Pancreas (tissue), 10 donors: Measurements from ENCODE around the gene MRPS2. TPM values are rescaled to one million over a fixed set of nuclear protein-coding genes. Genes with fewer than 3 reads are reported as not detected.
"Not testable (repeated sequence)": the region's sequence is repeated elsewhere in the genome, so short reads cannot be mapped to it uniquely, and the experiment has no call there.

Experiments
- ATAC-seq, 4 donors: fragments of 200-7000 bp; cut with Tn5 transposase; one replicate each; pipeline versions ENCODE4 v1.8.0 to v1.9.1; 2020; ENCODE audit warnings: mild to moderate bottlenecking in 4 of 4, moderate library complexity in 4 of 4
- DNase-seq, 6 donors: peaks; one replicate each; pipeline ENCODE4 v3.0.0-alpha.2; 2020
- FAIRE-seq: peaks from 2 replicates; lab custom pipeline; 2012; peaks lifted over from hg19 to GRCh38; lab: Jason Lieb, UNC
- H3K27ac ChIP-seq, 4 donors: fragments of 200-600 bp; sonication (generic); 1 replicate in 3 of 4; 2 replicates in 1 of 4; pipeline versions ENCODE4 v1.5.0 to v1.8.0; 2020
- H3K27me3 ChIP-seq, 4 donors: fragments of 200-600 bp; one replicate each; pipeline ENCODE4 v1.8.0; 2021
- H3K36me3 ChIP-seq, 3 donors: fragments of 200-600 bp; sonication (generic) in 1 of 3; one replicate each; pipeline versions ENCODE4 v1.5.0 to v1.8.0; 2020 to 2021
- H3K4me1 ChIP-seq, 3 donors: fragments of 200-600 bp; one replicate each; pipeline ENCODE4 v1.8.0; 2021
- H3K4me3 ChIP-seq, 4 donors: fragments of 200-600 bp; sonication (generic) in 2 of 4; one replicate each; pipeline versions ENCODE4 v1.5.0 to v1.8.0; 2020 to 2021
- H3K9me3 ChIP-seq, 4 donors: fragments of 200-600 bp; one replicate each; pipeline ENCODE4 v1.8.0; 2021
- WGBS, 2 donors: extraction: QIAGEN DNeasy Blood & Tissue Kit; methylation state at CpG; one replicate each; pipeline ENCODE4 v1.1.7; 2013; 5-methylcytosine and 5-hydroxymethylcytosine counted together
- intact Hi-C, 3 donors: fragments of 100-400 bp; cut with DNase I; formaldehyde crosslinking; loops; one replicate each; pipeline versions ENCODE4 v1.11.1 to v1.14.2; 2022
- polyA plus RNA-seq, 2 donors: library from polyadenylated mRNA; stranded (reverse); fragments of 200-250 nt; gene quantifications; one replicate each; pipeline ENCODE4 v1.2.3, GENCODE V29; 2013
- total RNA-seq, 6 donors: library from RNA; stranded (reverse); fragmentation: NEBNext Ultra II Directional in 4 of 6; extraction: Animal tissue kit (Norgen Biotek cat#: 25700) in 4 of 6; gene quantifications; one replicate each; pipeline versions ENCODE4 v1.2.1 to v1.2.4, GENCODE V29; 2021 to 2023
- TF ChIP-seq, protein P1 (sequence below), 4 donors: fragments of 200-600 bp; sonication (generic) in 3 of 4; IDR thresholded peaks; one replicate each; pipeline versions ENCODE4 v1.5.0 to v1.8.0; 2021; ENCODE audit warnings: antibody characterized with exemption in 4 of 4
- donor health status: healthy with polysubstance abuse.
- donor health status: DM: no; HTN: no; CAD: no; lungs with moderate emphysema.
- donor health status: DM: no; HTN: no; CAD: no.
- donor health status: control.
- donor health status: control.
- donor health status: Bipolar disorder and iron deficiency.
- donor health status: DM: yes; HTN: yes; CAD: no.
- donor health status: DM: no; HTN: no; CAD: no.
- donor health status: DM: no; HTN: no; CAD: no.
- donor health status: DM: yes; HTN: yes; CAD: no.

Gene MRPS2
- total and polyA plus RNA-seq, 8 donors, result 16.0 to 34.9 (median 19.1) TPM

- Histone ChIP-seq H3K9me3 (no peaks in the 10 kb centered on the region), H3K4me1 (no peaks in the 10 kb centered on the region), H3K27ac (no peak overlapping the region), H3K36me3 (peaks cover 0 to 11% (median 7%) of the 10 kb centered on the region in 3 donors), H3K27me3 (no peaks in the 10 kb centered on the region), H3K4me3 (no peak overlapping the region)
- DNase-seq, result peak in 1 of 6 donors; percentile 3
- no peak for FAIRE-seq
- whole genome bisulfite sequencing, 2 donors, result 68 to 81% methylated on average over 9 of the region's 9 CpGs
- TF ChIP-seq, protein P1, sequence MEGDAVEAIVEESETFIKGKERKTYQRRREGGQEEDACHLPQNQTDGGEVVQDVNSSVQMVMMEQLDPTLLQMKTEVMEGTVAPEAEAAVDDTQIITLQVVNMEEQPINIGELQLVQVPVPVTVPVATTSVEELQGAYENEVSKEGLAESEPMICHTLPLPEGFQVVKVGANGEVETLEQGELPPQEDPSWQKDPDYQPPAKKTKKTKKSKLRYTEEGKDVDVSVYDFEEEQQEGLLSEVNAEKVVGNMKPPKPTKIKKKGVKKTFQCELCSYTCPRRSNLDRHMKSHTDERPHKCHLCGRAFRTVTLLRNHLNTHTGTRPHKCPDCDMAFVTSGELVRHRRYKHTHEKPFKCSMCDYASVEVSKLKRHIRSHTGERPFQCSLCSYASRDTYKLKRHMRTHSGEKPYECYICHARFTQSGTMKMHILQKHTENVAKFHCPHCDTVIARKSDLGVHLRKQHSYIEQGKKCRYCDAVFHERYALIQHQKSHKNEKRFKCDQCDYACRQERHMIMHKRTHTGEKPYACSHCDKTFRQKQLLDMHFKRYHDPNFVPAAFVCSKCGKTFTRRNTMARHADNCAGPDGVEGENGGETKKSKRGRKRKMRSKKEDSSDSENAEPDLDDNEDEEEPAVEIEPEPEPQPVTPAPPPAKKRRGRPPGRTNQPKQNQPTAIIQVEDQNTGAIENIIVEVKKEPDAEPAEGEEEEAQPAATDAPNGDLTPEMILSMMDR (IDR thresholded peaks at IDR 0.05), result no peak
- intact Hi-C loops, result no loop called here
- no peak for ATAC-seq
Measured at GRCh38 chr9:135508211-135508820, 7.8 kb downstream of the MRPS2 start.

- Histone ChIP-seq H3K9me3 (no peaks in the 10 kb centered on the region), H3K27me3 (no peaks in the 10 kb centered on the region), H3K27ac (no peak overlapping the region), H3K4me3 (no peak overlapping the region), H3K4me1 (no peaks in the 10 kb centered on the region), H3K36me3 (peaks cover 0 to under 1% (median under 1%) of the 10 kb centered on the region in 3 donors)
- WGBS, 2 donors, result 60 to 73% methylated on average over 2 of the region's 2 CpGs
- no peak for ATAC-seq
- intact Hi-C loops, result no loop called here
- TF ChIP-seq, protein P1 (IDR thresholded peaks at IDR 0.05), result no peak
- DNase-seq, result no peak
- FAIRE-seq, result no peak
Measured at GRCh38 chr9:135509458-135509857, 9.0 kb downstream of the MRPS2 start.

DNA sequence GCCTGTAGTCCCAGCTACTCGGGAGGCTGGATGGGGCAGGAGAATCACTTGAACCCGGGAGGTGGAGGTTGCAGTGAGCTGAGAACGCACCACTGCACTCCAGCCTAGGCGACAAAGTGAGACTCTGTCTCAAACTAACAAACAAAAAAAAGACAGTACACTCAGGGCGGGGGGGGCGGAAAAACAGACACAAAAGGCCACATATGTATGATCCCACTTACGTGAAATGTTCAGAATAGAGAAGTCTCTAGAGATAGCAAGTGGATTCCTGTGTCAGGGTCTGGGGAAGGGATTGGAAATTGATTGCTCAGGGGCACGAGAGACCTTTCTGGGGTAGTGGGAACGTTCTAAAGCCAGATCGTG is 11.7 kb downstream of the MRPS2 start:
- TF ChIP-seq, protein P1 (IDR thresholded peaks at IDR 0.05), result no peak
- intact Hi-C loops, result no loop called here
- no peak for ATAC-seq
- no peak for FAIRE-seq
- H3K9me3 ChIP-seq, result no peaks in the 10 kb centered on the region
- WGBS, 2 donors, result 45 to 68% methylated on average over 10 of the region's 10 CpGs
- H3K4me3 ChIP-seq, result no peak overlapping the region
- no peaks in the 10 kb centered on the region for H3K27me3 ChIP-seq
- H3K4me1 ChIP-seq, result no peaks in the 10 kb centered on the region
- peak in 1 of 6 donors; percentile 0 for DNase-seq
- H3K27ac ChIP-seq, result no peak overlapping the region
- H3K36me3 ChIP-seq, result no peaks in the 10 kb centered on the region

DNA sequence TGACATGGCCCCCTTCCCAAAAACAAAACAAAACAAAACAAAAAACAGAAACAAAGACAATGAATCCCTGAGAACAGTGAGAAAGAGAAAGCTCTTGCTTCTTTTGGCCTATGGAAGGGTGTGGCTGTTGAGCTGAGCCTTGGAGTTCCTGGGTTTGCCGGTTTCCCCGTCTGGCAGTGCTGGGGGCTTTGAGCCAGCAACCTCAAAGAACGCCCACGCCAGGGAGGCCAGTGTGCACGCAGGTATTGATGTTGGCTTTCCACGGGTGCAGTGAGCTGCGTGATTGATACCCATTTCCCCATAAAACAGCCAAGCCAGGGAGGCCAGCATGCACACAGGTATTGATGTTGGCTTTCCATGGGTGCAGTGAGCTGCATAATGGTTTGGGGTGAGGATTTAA is 12.4 kb downstream of the MRPS2 start:
- FAIRE-seq (no peak), ATAC-seq (peak in 1 of 4 donors; percentile 16), DNase-seq (peak in 2 of 6 donors; percentile 3 to 21)
- intact Hi-C loops, result no loop called here
- no peaks in the 10 kb centered on the region for H3K27me3 ChIP-seq
- WGBS, 2 donors, result 37 to 49% methylated on average over 7 of the region's 7 CpGs
- no peak overlapping the region for H3K27ac ChIP-seq
- H3K4me3 ChIP-seq, result no peak overlapping the region
- TF ChIP-seq, protein P1 (IDR thresholded peaks at IDR 0.05), result no peak
- no peaks in the 10 kb centered on the region for H3K36me3 ChIP-seq
- no peaks in the 10 kb centered on the region for H3K9me3 ChIP-seq
- no peaks in the 10 kb centered on the region for H3K4me1 ChIP-seq

GRCh38 chr9:135513351-135513846 is 12.9 kb downstream of the MRPS2 start:
- no peak overlapping the region for H3K4me3 ChIP-seq
- no peak overlapping the region for H3K27ac ChIP-seq
- no peaks in the 10 kb centered on the region for H3K9me3 ChIP-seq
- intact Hi-C loops, result no loop called here
- no peaks in the 10 kb centered on the region for H3K27me3 ChIP-seq
- DNase-seq (peak in 2 of 6 donors; percentile 5 to 50), FAIRE-seq (no peak), ATAC-seq (peak in 2 of 4 donors; percentile 29 to 46)
- no peaks in the 10 kb centered on the region for H3K4me1 ChIP-seq
- TF ChIP-seq, protein P1 (IDR thresholded peaks at IDR 0.05), result no peak
- H3K36me3 ChIP-seq, result no peaks in the 10 kb centered on the region
- WGBS, 2 donors, result 59 to 77% methylated on average over 19 of the region's 19 CpGs

GRCh38 chr9:135513906-135514305 is 13.4 kb downstream of the MRPS2 start:
- H3K36me3 ChIP-seq, H3K4me1 ChIP-seq, intact Hi-C loops, H3K27me3 ChIP-seq, FAIRE-seq, H3K9me3 ChIP-seq, H3K27ac ChIP-seq, H3K4me3 ChIP-seq, ATAC-seq: not testable (repeated sequence)
- DNase-seq, result peak in 1 of 6 donors; percentile 4
- WGBS, 2 donors, result 68 to 82% methylated on average over 8 to 9 of the region's 9 CpGs
